ENCODE results near the gene IFT74. TPM values are rescaled to one million over a fixed set of nuclear protein-coding genes. Genes with fewer than 3 reads are reported as not detected.

IFT74 gene
- total RNA-seq, 1 donor from 2014 or later: 25.1 TPM

GRCh38 chr9:26935847-26936246, 20.4 kb upstream of the IFT74 start:
- H3K27me3 Mint-ChIP-seq: no peaks in the 10 kb centered on the region
- peaks cover 8% of the 10 kb centered on the region for H3K9me3 Mint-ChIP-seq (ENCODE audit: low read depth)
- peaks cover 14% of the 10 kb centered on the region for H3K36me3 Mint-ChIP-seq (ENCODE audit: insufficient read depth)
- H3K27ac Mint-ChIP-seq: no peak overlapping the region
- TF ChIP-seq CTCF (IDR thresholded peaks at IDR 0.05; ENCODE audit: unreplicated experiment): no peak
- H3K4me3 Mint-ChIP-seq (ENCODE audit: low read depth): no peak overlapping the region
- DNase-seq (ENCODE audit: low spot score, unreplicated experiment): no peak
- peaks cover 4% of the 10 kb centered on the region for H3K4me1 Mint-ChIP-seq (ENCODE audit: low read depth)

GRCh38 chr9:26937816-26938371, 18.3 kb upstream of the IFT74 start:
- Mint-ChIP-seq H3K4me3 (ENCODE audit: low read depth) (no peak overlapping the region), H3K27me3 (no peaks in the 10 kb centered on the region), H3K36me3 (ENCODE audit: insufficient read depth) (peaks cover 16% of the 10 kb centered on the region), H3K4me1 (ENCODE audit: low read depth) (peaks cover 7% of the 10 kb centered on the region), H3K27ac (no peak overlapping the region), H3K9me3 (ENCODE audit: low read depth) (peaks cover 8% of the 10 kb centered on the region)
- DNase-seq (ENCODE audit: low spot score, unreplicated experiment): no peak
- no peak for TF ChIP-seq CTCF (IDR thresholded peaks at IDR 0.05; ENCODE audit: unreplicated experiment)

- Mint-ChIP-seq H3K4me1 (ENCODE audit: low read depth) (peaks cover 10% of the 10 kb centered on the region), H3K36me3 (ENCODE audit: insufficient read depth) (peaks cover 16% of the 10 kb centered on the region), H3K9me3 (ENCODE audit: low read depth) (peaks cover 8% of the 10 kb centered on the region), H3K4me3 (ENCODE audit: low read depth) (no peak overlapping the region), H3K27me3 (no peaks in the 10 kb centered on the region), H3K27ac (no peak overlapping the region)
- TF ChIP-seq CTCF (IDR thresholded peaks at IDR 0.05; ENCODE audit: unreplicated experiment): no peak
- no peak for DNase-seq (ENCODE audit: low spot score, unreplicated experiment)
Observed at GRCh38 chr9:26939955-26940711, 16.1 kb upstream of the IFT74 start.

GRCh38 chr9:26940779-26941178, 15.4 kb upstream of the IFT74 start:
- no peaks in the 10 kb centered on the region for H3K27me3 Mint-ChIP-seq
- no peak for DNase-seq (ENCODE audit: low spot score, unreplicated experiment)
- H3K4me3 Mint-ChIP-seq (ENCODE audit: low read depth): no peak overlapping the region
- peaks cover 15% of the 10 kb centered on the region for H3K4me1 Mint-ChIP-seq (ENCODE audit: low read depth)
- H3K9me3 Mint-ChIP-seq (ENCODE audit: low read depth): peaks cover 8% of the 10 kb centered on the region
- TF ChIP-seq CTCF (IDR thresholded peaks at IDR 0.05; ENCODE audit: unreplicated experiment): no peak
- H3K36me3 Mint-ChIP-seq (ENCODE audit: insufficient read depth): peaks cover 16% of the 10 kb centered on the region
- no peak overlapping the region for H3K27ac Mint-ChIP-seq

- H3K36me3 Mint-ChIP-seq (ENCODE audit: insufficient read depth): peaks cover 4% of the 10 kb centered on the region
- no peak for TF ChIP-seq CTCF (IDR thresholded peaks at IDR 0.05; ENCODE audit: unreplicated experiment)
- peaks cover 19% of the 10 kb centered on the region for H3K4me1 Mint-ChIP-seq (ENCODE audit: low read depth)
- no peaks in the 10 kb centered on the region for H3K9me3 Mint-ChIP-seq (ENCODE audit: low read depth)
- peak overlapping the region; percentile 98 for H3K4me3 Mint-ChIP-seq (ENCODE audit: low read depth)
- peak overlapping the region; percentile 100 for H3K27ac Mint-ChIP-seq
- no peaks in the 10 kb centered on the region for H3K27me3 Mint-ChIP-seq
- DNase-seq (ENCODE audit: low spot score, unreplicated experiment): no peak
Observed at GRCh38 chr9:26945591-26945990, 10.6 kb upstream of the IFT74 start.

Data from progenitor cell of endocrine pancreas (in vitro differentiated cells).